ENCODE results near the gene HSPBAP1. TPM values are rescaled to one million over a fixed set of nuclear protein-coding genes. Genes with fewer than 3 reads are reported as not detected.
A peak's percentile ranks its signal among the peaks of the same experiment; 100 is the strongest.

The HSPBAP1 gene
- total RNA-seq: 1 to 10 TPM; 4.0 to 4.2 TPM

- no peak for TF ChIP-seq CTCF (IDR thresholded peaks at IDR 0.05)
- no peak within 1 kb of the TSS for H3K4me3 Mint-ChIP-seq
- DNase-seq: peak; percentile 96
- peak within 1 kb of the TSS; percentile 87 for H3K27ac Mint-ChIP-seq
- ChIA-PET CTCF (interaction anchor here (1.0 to 1.8 kb wide), 3 partner anchors 18 to 235 kb away, joined by 3 to 6 read pairs (median 4); no protein-coding TSS in a partner anchor), POLR2A (interaction anchor here (0.6 to 0.9 kb wide), 2 partner anchors 181 to 229 kb away, joined by 3 read pairs; no protein-coding TSS in a partner anchor)
- no peaks in the 10 kb centered on the region for H3K36me3 Mint-ChIP-seq (ENCODE audit: low read depth)
- peaks cover 29% of the 10 kb centered on the region for H3K4me1 Mint-ChIP-seq (ENCODE audit: low read depth)
- intact Hi-C loops (cut with micrococcal nuclease): loop anchor here (10.0 kb wide), 1 partner anchor 409 kb away; the partner anchor contains the start of genes FAM162A and MIX23
- no peaks in the 10 kb centered on the region for H3K9me3 Mint-ChIP-seq
- no peaks in the 10 kb centered on the region for H3K27me3 Mint-ChIP-seq
- peak; percentile 61 for ATAC-seq
These were observed at the start of gene HSPBAP1 for GRCh38 chr3:122793568-122794416. TSS of gene HSPBAP1 (minus strand) at chr3:122793831. CDS start at chr3:122793680, 151 bp downstream.

GRCh38 chr3:122835590-122835989, 42.0 kb upstream of the HSPBAP1 start:
- TF ChIP-seq CTCF (IDR thresholded peaks at IDR 0.05): no peak
- Mint-ChIP-seq H3K9me3 (peaks cover 1% of the 10 kb centered on the region), H3K27me3 (no peaks in the 10 kb centered on the region), H3K27ac (no peak overlapping the region), H3K4me1 (ENCODE audit: low read depth) (no peaks in the 10 kb centered on the region), H3K36me3 (ENCODE audit: low read depth) (peaks cover 18% of the 10 kb centered on the region), H3K4me3 (no peak overlapping the region)
- CTCF ChIA-PET: no interaction called here
- ATAC-seq: no peak
- no peak for DNase-seq
- intact Hi-C loops (cut with micrococcal nuclease): no loop called here
- POLR2A ChIA-PET: no interaction called here

- ATAC-seq (no peak), DNase-seq (no peak)
- TF ChIP-seq CTCF (IDR thresholded peaks at IDR 0.05): no peak
- POLR2A ChIA-PET: no interaction called here
- Mint-ChIP-seq H3K9me3 (no peaks in the 10 kb centered on the region), H3K4me3 (no peak overlapping the region), H3K4me1 (ENCODE audit: low read depth) (no peaks in the 10 kb centered on the region), H3K36me3 (ENCODE audit: low read depth) (peaks cover 23% of the 10 kb centered on the region), H3K27me3 (no peaks in the 10 kb centered on the region), H3K27ac (no peak overlapping the region)
- CTCF ChIA-PET: no interaction called here
- intact Hi-C loops (cut with micrococcal nuclease): no loop called here
These were observed 34.6 kb upstream of the HSPBAP1 start for GRCh38 chr3:122828281-122828680.

- intact Hi-C loops (cut with micrococcal nuclease): no loop called here
- no peak for DNase-seq
- no peaks in the 10 kb centered on the region for H3K9me3 Mint-ChIP-seq
- ATAC-seq: no peak
- ChIA-PET CTCF (no interaction called here), POLR2A (no interaction called here)
- no peaks in the 10 kb centered on the region for H3K4me1 Mint-ChIP-seq (ENCODE audit: low read depth)
- no peak overlapping the region for H3K27ac Mint-ChIP-seq
- H3K4me3 Mint-ChIP-seq: no peak overlapping the region
- TF ChIP-seq CTCF (IDR thresholded peaks at IDR 0.05): no peak
- no peaks in the 10 kb centered on the region for H3K27me3 Mint-ChIP-seq
- H3K36me3 Mint-ChIP-seq (ENCODE audit: low read depth): peaks cover 21% of the 10 kb centered on the region
These were observed 32.6 kb upstream of the HSPBAP1 start for GRCh38 chr3:122826278-122826677.

- POLR2A ChIA-PET: no interaction called here
These were observed 31.8 kb upstream of the HSPBAP1 start for GRCh38 chr3:122825460-122825859.

More at GRCh38 chr3:122825460-122825859, 31.8 kb upstream of the HSPBAP1 start:
- ATAC-seq: no peak
- no peak for TF ChIP-seq CTCF (IDR thresholded peaks at IDR 0.05)
- DNase-seq: no peak
- H3K4me1 Mint-ChIP-seq (ENCODE audit: low read depth): no peaks in the 10 kb centered on the region
- no peak overlapping the region for H3K4me3 Mint-ChIP-seq
- intact Hi-C loops (cut with micrococcal nuclease): no loop called here
- H3K36me3 Mint-ChIP-seq (ENCODE audit: low read depth): peaks cover 17% of the 10 kb centered on the region
- CTCF ChIA-PET: no interaction called here
- H3K9me3 Mint-ChIP-seq: no peaks in the 10 kb centered on the region
- no peaks in the 10 kb centered on the region for H3K27me3 Mint-ChIP-seq
- no peak overlapping the region for H3K27ac Mint-ChIP-seq

Data from activated CD8-positive, alpha-beta T cell treated with anti-CD3 and anti-CD28 coated beads for 36 hours (primary cell).